Endothelial cell (in vitro differentiated cells): Measurements from ENCODE around the gene CXCL1. TPM values are rescaled to one million over a fixed set of nuclear protein-coding genes. Genes with fewer than 3 reads are reported as not detected.

Source experiments
- DNase-seq: peaks from one replicate; pipeline ENCODE4 v3.0.0; 2021; ENCODE audit warnings: low spot score
- H3K27ac Mint-ChIP-seq: one replicate; pipeline ENCODE4 v1.8.0; 2021; ENCODE audit warnings: mixed read lengths, inconsistent platforms; ENCODE audit not compliant: unreplicated experiment
- H3K27me3 Mint-ChIP-seq: one replicate; pipeline ENCODE4 v1.8.0; 2021; ENCODE audit warnings: mild to moderate bottlenecking, moderate library complexity, mixed read lengths, inconsistent platforms; ENCODE audit not compliant: unreplicated experiment
- H3K36me3 Mint-ChIP-seq: one replicate; pipeline ENCODE4 v1.8.0; 2021; ENCODE audit warnings: mild to moderate bottlenecking, low read depth, mixed read lengths, inconsistent platforms; ENCODE audit not compliant: unreplicated experiment
- H3K4me1 Mint-ChIP-seq: one replicate; pipeline ENCODE4 v1.8.0; 2021; ENCODE audit warnings: mild to moderate bottlenecking, mixed read lengths, inconsistent platforms; ENCODE audit not compliant: unreplicated experiment
- H3K4me3 Mint-ChIP-seq: one replicate; pipeline ENCODE4 v1.8.0; 2021; ENCODE audit warnings: mild to moderate bottlenecking, mixed read lengths, inconsistent platforms; ENCODE audit not compliant: unreplicated experiment
- H3K9me3 Mint-ChIP-seq: one replicate; pipeline ENCODE4 v1.8.0; 2021; ENCODE audit warnings: mixed read lengths, inconsistent platforms; ENCODE audit not compliant: unreplicated experiment
- CTCF ChIP-seq: fragments of 200-600 bp; sonication (generic); IDR thresholded peaks from one replicate; pipeline ENCODE4 v1.5.0; 2021; ENCODE audit warnings: antibody characterized with exemption; ENCODE audit not compliant: unreplicated experiment
- total RNA-seq: library from RNA; stranded (reverse); fragmentation: NEBNext Ultra II Directional; extraction: Animal tissue kit (Norgen Biotek cat#: 25700); gene quantifications from one replicate; pipeline ENCODE4 v1.2.1, GENCODE V29; 2021; ENCODE audit not compliant: unreplicated experiment

CXCL1 gene
- total RNA-seq, 1 donor from 2014 or later, result 1.7 TPM

GRCh38 chr4:73856518-73856917 is 12.7 kb upstream of the CXCL1 start:
- Mint-ChIP-seq H3K27ac (no peak overlapping the region), H3K4me3 (no peak overlapping the region), H3K27me3 (no peaks in the 10 kb centered on the region), H3K4me1 (peaks cover 6% of the 10 kb centered on the region), H3K36me3 (no peaks in the 10 kb centered on the region), H3K9me3 (no peaks in the 10 kb centered on the region)
- no peak for DNase-seq
- TF ChIP-seq CTCF, result no peak

- Mint-ChIP-seq H3K9me3 (no peaks in the 10 kb centered on the region), H3K36me3 (no peaks in the 10 kb centered on the region), H3K4me3 (no peak overlapping the region), H3K27me3 (peaks cover 3% of the 10 kb centered on the region), H3K4me1 (peaks cover 6% of the 10 kb centered on the region), H3K27ac (no peak overlapping the region)
- no peak for TF ChIP-seq CTCF
- DNase-seq, result no peak
These were observed 9.5 kb upstream of the CXCL1 start for GRCh38 chr4:73859614-73860088.

GRCh38 chr4:73860181-73860580 is 9.0 kb upstream of the CXCL1 start:
- H3K36me3 Mint-ChIP-seq, result no peaks in the 10 kb centered on the region
- no peak overlapping the region for H3K27ac Mint-ChIP-seq
- H3K27me3 Mint-ChIP-seq, result peaks cover 3% of the 10 kb centered on the region
- H3K4me1 Mint-ChIP-seq, result peaks cover 6% of the 10 kb centered on the region
- H3K4me3 Mint-ChIP-seq, result no peak overlapping the region
- no peaks in the 10 kb centered on the region for H3K9me3 Mint-ChIP-seq
- no peak for TF ChIP-seq CTCF
- no peak for DNase-seq

GRCh38 chr4:73860917-73861316 is 8.3 kb upstream of the CXCL1 start:
- H3K4me1 Mint-ChIP-seq, result no peaks in the 10 kb centered on the region
- no peak overlapping the region for H3K4me3 Mint-ChIP-seq
- peaks cover 3% of the 10 kb centered on the region for H3K27me3 Mint-ChIP-seq
- no peak for TF ChIP-seq CTCF
- no peaks in the 10 kb centered on the region for H3K36me3 Mint-ChIP-seq
- no peak for DNase-seq
- H3K9me3 Mint-ChIP-seq, result no peaks in the 10 kb centered on the region
- no peak overlapping the region for H3K27ac Mint-ChIP-seq

GRCh38 chr4:73862322-73862721 is 6.9 kb upstream of the CXCL1 start:
- TF ChIP-seq CTCF, result no peak
- Mint-ChIP-seq H3K27ac (no peak overlapping the region), H3K9me3 (no peaks in the 10 kb centered on the region), H3K4me1 (no peaks in the 10 kb centered on the region), H3K4me3 (no peak overlapping the region), H3K36me3 (no peaks in the 10 kb centered on the region), H3K27me3 (peaks cover 3% of the 10 kb centered on the region)
- DNase-seq, result no peak
